PFSK-1 (cell line): ENCODE measurements around the gene GFRA1.

Source experiments
- FOXP2 ChIP-seq: optimal IDR thresholded peaks from 2 replicates; pipeline ENCODE3; 2011; ENCODE audit warnings: borderline replicate concordance, control low read depth, inconsistent platforms; ENCODE audit not compliant: insufficient read depth; ENCODE audit errors: extremely low read length, extremely low read depth
- POLR2AphosphoS5 ChIP-seq: IDR thresholded peaks from 2 replicates; pipeline ENCODE4 v1.6.1; 2012; ENCODE audit warnings: low read depth, mild to moderate bottlenecking, control low read depth, low read length, moderate library complexity
- SIN3A ChIP-seq: IDR thresholded peaks from 2 replicates; pipeline ENCODE4 v1.6.1; 2012; ENCODE audit warnings: mild to moderate bottlenecking, low read length, moderate library complexity, borderline replicate concordance; ENCODE audit not compliant: insufficient read depth
- TAF1 ChIP-seq: IDR thresholded peaks from 2 replicates; pipeline ENCODE4 v1.6.1; 2012; ENCODE audit warnings: low read length, control low read depth, borderline replicate concordance; ENCODE audit not compliant: insufficient read depth
- TF ChIP-seq, protein P1 (sequence below), 2 experiments: IDR thresholded peaks; 2 replicates each; pipeline versions ENCODE4 v1.6.1 to v1.8.0; 2011 to 2012; ENCODE audit warnings: low read depth in 2 of 2, low read length in 2 of 2, control low read depth in 1 of 2, inconsistent platforms in 1 of 2, mild to moderate bottlenecking in 1 of 2, moderate library complexity in 1 of 2; ENCODE audit not compliant: insufficient read depth in 1 of 2

GRCh38 chr10:116106611-116107010 lies 166.4 kb downstream of the GFRA1 start:
- TF ChIP-seq TAF1: no peak
- TF ChIP-seq POLR2AphosphoS5: no peak
- TF ChIP-seq SIN3A: no peak
- TF ChIP-seq, protein P1, sequence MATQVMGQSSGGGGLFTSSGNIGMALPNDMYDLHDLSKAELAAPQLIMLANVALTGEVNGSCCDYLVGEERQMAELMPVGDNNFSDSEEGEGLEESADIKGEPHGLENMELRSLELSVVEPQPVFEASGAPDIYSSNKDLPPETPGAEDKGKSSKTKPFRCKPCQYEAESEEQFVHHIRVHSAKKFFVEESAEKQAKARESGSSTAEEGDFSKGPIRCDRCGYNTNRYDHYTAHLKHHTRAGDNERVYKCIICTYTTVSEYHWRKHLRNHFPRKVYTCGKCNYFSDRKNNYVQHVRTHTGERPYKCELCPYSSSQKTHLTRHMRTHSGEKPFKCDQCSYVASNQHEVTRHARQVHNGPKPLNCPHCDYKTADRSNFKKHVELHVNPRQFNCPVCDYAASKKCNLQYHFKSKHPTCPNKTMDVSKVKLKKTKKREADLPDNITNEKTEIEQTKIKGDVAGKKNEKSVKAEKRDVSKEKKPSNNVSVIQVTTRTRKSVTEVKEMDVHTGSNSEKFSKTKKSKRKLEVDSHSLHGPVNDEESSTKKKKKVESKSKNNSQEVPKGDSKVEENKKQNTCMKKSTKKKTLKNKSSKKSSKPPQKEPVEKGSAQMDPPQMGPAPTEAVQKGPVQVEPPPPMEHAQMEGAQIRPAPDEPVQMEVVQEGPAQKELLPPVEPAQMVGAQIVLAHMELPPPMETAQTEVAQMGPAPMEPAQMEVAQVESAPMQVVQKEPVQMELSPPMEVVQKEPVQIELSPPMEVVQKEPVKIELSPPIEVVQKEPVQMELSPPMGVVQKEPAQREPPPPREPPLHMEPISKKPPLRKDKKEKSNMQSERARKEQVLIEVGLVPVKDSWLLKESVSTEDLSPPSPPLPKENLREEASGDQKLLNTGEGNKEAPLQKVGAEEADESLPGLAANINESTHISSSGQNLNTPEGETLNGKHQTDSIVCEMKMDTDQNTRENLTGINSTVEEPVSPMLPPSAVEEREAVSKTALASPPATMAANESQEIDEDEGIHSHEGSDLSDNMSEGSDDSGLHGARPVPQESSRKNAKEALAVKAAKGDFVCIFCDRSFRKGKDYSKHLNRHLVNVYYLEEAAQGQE (IDR thresholded peaks at IDR 0.05; ENCODE audit: insufficient read depth in 1 of 2, low read depth in 2 of 2, low read length in 2 of 2): no peak
- TF ChIP-seq FOXP2: no peak
